GM19240 (cell line): ENCODE results near the gene SEMA6A.

ENCODE experiments used
- DNase-seq: peaks from one replicate; pipeline ENCODE4 v3.0.0; 2011; ENCODE audit warnings: low spot score; ENCODE audit not compliant: insufficient read length

SEMA6A gene

DNA sequence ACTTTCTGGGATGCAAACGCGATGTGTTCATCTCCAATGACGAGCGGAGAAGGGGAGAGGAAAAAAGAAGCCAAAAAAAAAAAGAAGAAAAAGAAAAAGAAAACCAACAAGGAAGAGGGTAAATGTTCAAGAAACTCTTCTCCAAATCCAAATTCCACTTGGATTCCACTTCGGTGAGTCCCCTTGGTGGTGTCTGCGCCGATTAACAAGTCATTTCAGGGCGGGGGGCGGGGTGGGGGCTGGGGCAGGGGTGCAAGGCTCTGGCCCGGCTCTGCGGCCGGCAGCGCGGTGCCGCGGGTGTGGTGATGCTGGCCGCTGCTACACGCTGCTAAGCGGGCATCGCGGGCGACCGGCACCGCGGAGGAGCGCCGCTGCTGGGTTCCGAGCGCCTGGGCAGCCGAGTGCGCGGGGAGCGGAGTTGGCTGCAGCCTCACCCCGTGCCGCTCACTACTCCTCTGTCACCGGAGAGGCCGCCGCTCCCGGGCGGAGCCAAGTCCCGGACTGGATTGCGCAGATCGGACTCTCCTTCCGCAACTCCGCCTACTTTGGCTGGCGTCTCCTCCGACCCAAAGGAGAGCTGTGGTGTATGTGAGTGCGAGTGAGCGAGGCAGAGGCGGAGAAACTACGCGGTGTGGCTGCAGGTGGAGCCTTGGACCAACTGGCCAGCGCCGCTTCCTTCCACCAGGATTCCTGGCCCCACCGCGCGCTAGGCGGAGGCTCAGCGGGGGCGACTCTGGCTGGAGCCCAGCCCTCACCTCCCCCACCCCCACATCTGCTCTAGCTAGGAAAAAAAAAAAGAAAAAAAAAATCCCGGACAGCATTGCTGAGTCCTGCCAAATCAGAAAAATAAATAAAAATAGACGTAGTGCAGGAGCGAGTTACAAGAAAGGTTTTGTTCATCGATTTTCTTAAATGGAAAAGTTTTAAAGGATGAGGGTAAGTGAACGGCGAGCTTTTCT is at the start of gene SEMA6A:
SEMA6A (minus strand) TSS at position 457 of the 959 bp plus-strand sequence. CDS start 69,879 bp downstream, outside the sequence.
- DNase-seq: no peak

DNA sequence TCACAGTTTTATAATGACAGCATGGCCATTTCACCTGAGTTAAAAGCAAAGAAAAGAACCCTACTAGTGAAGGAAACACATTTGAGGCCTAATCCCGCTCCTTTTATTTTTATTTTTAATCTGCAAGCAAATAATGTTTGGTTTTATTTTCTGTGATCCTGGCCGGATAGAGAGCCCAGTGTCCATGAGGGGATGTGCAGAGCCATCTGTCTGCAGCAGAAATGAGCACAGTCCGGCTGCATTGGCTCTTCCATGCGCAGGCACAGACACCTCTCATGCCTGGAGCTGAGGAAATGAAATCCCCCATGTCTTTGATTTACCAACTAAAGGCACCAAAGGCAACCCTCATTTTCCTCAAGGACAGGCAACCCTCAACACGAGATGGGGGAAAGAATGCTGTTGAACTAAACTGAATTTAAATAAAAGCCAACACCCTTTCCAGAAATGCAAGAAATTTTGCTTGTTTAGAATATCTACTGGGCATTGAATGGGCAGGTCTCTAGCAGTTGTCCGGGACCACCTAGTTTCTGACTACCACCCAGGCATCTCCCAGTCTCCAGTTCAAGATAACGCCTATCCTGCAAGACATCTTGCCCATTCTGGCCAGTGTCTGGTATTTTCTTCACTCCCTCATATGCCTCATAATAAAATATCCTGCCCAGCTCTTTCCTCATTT is 47.9 kb upstream of the SEMA6A start:
- no peak for DNase-seq

DNA sequence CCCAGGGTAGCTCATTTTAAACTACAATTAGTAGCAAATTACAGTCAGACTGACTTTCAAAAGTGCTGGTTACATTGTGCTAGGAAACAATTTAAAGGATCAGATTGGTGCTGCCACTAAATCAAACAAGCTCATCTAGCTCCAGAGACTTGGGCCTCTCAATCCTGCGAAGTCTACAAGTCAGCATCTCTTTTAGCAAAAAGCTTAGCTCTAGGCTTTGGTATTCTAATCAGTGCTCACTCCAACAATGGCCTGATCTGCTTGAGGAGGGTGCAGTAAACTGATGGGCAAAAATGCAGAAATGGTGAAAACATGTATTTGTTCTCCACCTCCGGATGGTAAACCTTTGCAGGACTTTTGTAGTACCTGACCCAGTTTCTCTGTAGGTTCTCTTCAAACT is 47.0 kb upstream of the SEMA6A start:
- no peak for DNase-seq

DNA sequence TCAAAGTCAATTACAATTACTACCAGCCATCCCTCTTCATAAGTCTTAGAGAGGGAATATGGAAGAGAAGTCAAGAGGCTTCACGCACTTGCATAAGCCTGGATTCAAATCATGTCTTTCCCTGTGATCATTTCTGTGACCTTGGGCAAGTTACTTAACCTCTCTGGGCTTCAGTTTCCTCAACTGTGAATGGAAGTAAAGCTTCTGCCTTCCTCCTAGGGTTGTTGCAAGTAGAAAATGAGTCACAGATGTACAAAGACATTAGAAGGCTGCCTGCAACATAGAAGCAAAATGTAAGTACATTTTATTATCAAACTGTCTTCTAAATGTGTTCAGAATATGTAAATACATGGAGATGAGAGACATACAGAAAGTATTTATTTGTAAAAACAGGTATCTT is 42.3 kb upstream of the SEMA6A start:
- DNase-seq: no peak

- DNase-seq: no peak
Measured at GRCh38 chr5:116614603-116614920, 39.9 kb upstream of the SEMA6A start.

DNA sequence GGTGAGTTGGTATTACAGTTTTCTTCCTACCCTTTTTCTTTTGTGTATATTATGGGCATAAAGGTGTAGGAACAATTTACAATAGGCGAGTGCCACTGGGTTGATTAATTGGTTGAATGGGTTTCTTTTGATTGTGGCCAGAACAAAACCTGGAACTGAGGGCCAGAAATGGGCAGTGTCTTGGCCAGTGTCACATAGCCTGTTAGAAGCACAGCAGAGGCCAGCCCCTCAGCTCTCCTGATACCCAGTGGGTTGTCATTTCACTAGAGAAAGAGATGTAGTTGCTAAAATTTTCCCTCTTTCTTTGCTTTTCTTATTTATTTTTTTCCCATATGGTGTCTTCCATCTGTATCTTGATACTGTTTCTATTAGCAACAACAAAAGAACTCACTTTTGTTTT is 38.8 kb upstream of the SEMA6A start:
- DNase-seq: no peak

DNA sequence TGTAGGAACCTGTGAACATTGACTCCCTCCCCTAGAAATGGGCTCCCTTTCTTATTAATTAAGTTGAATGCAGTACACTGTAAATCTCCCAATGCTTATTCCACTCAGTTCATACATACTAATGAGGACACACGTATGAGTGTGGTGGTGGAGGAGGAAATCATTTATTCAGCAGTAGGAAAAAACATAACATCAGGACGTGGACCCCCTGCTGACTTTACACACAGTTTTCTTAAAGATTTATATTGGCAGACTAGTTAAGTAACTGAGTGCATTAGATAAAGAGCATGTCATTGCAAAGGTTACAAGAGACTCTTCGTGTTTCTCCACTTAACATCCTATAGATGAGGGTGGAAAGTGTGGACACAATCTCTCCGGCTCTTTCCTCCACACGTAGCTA is 37.8 kb upstream of the SEMA6A start:
- DNase-seq: no peak

GRCh38 chr5:116605310-116606070 is 30.9 kb upstream of the SEMA6A start:
- DNase-seq: no peak

DNA sequence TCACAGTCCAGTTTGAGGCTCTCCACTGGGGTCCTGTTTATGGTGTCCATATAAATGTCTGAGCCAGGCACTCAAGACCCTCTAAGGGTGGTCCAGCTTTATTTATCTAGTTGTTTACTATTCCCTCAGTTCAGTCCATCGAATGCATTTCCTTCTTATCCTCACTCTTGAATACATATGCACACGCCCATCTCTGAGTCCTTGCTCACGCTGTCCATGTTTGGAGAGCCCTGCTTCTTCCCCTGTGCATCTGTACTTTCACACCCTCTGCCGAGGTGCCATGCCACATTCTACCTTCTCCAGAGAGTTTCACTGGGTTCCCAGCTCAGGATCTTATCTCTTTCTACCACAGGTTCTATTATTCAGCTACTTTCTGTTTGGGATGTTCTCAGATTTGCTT is 30.2 kb upstream of the SEMA6A start:
- DNase-seq: no peak

DNA sequence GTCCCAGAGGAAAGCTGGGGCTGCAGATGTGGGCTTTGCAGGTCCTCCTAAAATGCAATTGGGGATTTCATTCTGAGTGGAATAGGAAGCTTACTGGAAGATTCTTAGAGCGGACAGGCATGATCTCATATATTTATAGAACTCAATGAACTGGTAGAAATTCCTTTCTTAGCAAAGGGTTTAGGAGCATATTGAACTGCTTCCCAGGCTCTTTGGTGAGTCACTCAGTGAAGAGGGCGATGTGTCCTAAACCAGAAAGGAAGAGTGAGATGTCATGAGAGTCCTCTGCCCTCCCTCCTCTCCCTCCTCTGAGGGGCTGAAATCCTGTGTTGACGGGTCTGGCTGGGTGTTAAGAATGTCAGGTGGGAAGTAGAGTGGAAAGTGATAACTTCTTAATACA is 26.3 kb upstream of the SEMA6A start:
- DNase-seq: no peak

GRCh38 chr5:116598911-116599310 is 24.3 kb upstream of the SEMA6A start:
- DNase-seq: no peak

DNA sequence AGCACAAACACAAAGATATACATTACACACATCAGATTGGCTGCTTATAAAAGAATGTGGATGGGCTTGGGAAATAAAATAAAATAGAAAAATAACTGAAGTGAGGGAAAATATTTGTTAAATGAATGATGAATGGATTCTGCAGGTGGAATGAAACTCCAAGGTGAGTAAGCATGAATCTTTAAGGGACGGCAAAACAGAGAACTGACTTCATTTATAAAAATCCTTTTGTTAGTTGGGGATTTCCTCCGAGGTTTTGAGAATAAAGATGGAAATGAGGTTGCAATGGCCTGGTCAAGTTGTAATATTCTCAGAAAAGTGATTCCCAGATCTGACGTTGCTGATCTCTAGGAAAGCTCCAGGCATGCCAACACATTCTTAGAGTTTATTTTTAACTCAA is 20.9 kb upstream of the SEMA6A start:
- DNase-seq: no peak

- no peak for DNase-seq
Measured at GRCh38 chr5:116593340-116593739, 18.7 kb upstream of the SEMA6A start.

DNA sequence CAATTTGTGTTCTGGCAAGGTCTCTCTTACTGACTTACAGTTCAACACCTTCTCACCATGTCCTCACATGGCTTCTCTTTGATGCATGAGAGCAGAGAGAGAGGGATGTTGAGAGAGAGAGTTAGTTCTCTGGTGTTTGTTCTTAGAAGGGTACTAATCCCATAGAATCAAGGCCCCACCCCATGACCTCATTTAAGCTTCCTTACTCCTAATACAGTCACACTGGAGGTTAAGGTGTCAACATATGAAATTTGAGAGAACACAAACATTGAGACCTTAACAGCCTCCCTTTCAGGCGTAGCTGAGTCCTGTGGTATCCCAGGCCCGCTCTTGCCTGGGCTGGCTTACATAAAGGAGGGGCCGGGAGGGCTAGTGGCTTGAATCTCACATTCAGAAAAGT is 10.6 kb upstream of the SEMA6A start:
- DNase-seq: no peak

DNA sequence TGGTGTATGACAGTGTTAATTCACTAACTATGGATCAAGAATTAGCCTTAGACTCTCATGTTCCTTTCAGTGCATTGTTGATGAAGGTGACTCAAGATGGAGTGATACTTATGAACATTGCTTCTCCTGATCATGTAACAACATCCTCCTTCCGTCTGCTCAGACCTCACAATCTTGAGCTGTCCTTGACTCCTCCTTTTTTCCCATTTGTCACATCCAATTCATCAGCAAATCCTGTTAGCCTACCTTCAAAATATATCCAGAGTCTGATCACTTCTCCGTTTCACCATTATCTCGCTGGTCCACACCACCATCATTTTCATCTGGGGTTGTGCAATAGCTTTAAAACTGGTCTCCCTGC is 9.2 kb upstream of the SEMA6A start:
- no peak for DNase-seq

GRCh38 chr5:116583085-116583861 is 8.7 kb upstream of the SEMA6A start:
- no peak for DNase-seq

- no peak for DNase-seq
Measured at GRCh38 chr5:116581910-116582309, 7.3 kb upstream of the SEMA6A start.

DNA sequence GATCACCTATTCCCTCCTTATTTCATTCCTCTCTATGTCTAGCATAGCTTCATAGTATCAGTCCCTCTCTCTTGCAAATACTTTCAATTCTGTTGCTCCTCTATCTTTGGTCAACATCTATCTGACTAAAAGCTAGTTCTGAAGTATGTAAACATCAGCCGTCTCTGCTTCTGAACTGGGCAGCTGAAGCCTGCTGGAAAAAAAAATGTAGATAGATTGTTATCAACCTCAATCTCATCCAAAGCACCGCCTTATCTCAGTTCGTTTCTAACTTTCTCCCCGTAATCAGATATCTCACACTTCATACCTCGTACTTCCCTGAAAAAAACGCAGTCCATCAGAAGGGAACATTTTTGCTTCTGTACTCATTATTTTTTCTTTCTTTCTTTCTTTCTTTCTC is 4.5 kb upstream of the SEMA6A start:
- DNase-seq: no peak

- DNase-seq: no peak
Measured at GRCh38 chr5:116578676-116579075, 4.1 kb upstream of the SEMA6A start.

GRCh38 chr5:116577064-116577788 is 2.6 kb upstream of the SEMA6A start:
- no peak for DNase-seq
